ENCODE measurements around the gene HNRNPA0.
"Not testable (repeated sequence)": the region's sequence is repeated elsewhere in the genome, so short reads cannot be mapped to it uniquely, and the experiment has no call there.

Gene HNRNPA0

GRCh38 chr5:137791799-137792198 is 37.6 kb upstream of the HNRNPA0 start:
- no peak overlapping the region for H3K4me3 ChIP-seq (ENCODE audit: control insufficient read depth, low read depth, low read length)
- DNase-seq (ENCODE audit: low read depth): no peak
- TF ChIP-seq, protein P1, sequence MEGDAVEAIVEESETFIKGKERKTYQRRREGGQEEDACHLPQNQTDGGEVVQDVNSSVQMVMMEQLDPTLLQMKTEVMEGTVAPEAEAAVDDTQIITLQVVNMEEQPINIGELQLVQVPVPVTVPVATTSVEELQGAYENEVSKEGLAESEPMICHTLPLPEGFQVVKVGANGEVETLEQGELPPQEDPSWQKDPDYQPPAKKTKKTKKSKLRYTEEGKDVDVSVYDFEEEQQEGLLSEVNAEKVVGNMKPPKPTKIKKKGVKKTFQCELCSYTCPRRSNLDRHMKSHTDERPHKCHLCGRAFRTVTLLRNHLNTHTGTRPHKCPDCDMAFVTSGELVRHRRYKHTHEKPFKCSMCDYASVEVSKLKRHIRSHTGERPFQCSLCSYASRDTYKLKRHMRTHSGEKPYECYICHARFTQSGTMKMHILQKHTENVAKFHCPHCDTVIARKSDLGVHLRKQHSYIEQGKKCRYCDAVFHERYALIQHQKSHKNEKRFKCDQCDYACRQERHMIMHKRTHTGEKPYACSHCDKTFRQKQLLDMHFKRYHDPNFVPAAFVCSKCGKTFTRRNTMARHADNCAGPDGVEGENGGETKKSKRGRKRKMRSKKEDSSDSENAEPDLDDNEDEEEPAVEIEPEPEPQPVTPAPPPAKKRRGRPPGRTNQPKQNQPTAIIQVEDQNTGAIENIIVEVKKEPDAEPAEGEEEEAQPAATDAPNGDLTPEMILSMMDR (conservative IDR thresholded peaks at IDR 0.05; ENCODE audit: control insufficient read depth, insufficient read depth, low read depth, low read length): no peak

- TF ChIP-seq, protein P1 (conservative IDR thresholded peaks at IDR 0.05; ENCODE audit: control insufficient read depth, insufficient read depth, low read depth, low read length): no peak
- H3K4me3 ChIP-seq (ENCODE audit: control insufficient read depth, low read depth, low read length): no peak overlapping the region
- DNase-seq (ENCODE audit: low read depth): peak; percentile 2
Measured at GRCh38 chr5:137791387-137791786, 37.2 kb upstream of the HNRNPA0 start.

DNA sequence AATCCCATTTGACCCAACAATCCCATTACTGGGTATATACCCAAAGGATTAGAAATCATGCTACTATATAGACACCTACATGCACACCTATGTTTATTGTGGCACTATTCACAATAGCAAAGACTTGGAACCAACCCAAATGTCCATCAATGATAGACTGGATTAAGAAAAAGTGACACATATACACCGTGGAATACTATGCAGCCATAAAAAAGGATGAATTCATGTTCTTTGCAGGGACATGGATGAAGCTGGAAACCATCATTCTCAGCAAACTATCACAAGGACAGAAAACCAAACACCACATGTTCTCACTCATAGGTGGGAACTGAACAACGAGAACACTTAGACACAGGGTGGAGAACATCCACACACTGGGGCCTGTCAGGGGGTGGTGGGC is 34.4 kb upstream of the HNRNPA0 start:
- DNase-seq (ENCODE audit: low read depth); H3K4me3 ChIP-seq (ENCODE audit: control insufficient read depth, low read depth, low read length): not testable (repeated sequence)

DNA sequence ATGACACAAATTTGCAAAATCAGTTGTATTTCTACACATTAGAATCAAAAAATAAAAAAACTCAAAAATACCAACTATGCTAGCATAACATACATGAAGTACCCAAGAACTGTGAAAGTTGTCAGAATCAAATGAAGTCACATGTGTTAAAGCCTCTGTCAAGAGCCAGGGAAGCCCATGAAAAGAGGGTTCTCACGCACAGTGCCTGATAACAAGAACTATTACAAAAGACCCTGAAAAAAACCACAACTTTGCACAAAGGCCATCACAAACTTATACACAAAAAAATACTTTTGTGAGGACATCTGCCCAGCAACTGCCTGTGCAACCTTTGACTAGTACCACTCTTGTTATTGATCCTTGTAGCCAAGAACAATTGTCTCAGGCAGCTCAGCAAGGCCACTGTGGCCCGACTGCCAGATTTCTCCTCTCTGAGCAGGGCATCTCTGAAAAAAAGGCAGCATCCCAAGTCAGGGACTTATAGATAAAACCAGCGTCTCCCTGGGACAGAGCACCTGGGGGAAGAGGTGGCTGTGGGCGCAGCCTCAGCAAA is 28.9 kb upstream of the HNRNPA0 start:
- TF ChIP-seq, protein P1 (conservative IDR thresholded peaks at IDR 0.05; ENCODE audit: control insufficient read depth, insufficient read depth, low read depth, low read length): no peak
- DNase-seq (ENCODE audit: low read depth): no peak
- H3K4me3 ChIP-seq (ENCODE audit: control insufficient read depth, low read depth, low read length): no peak overlapping the region

- TF ChIP-seq, protein P1 (conservative IDR thresholded peaks at IDR 0.05; ENCODE audit: control insufficient read depth, insufficient read depth, low read depth, low read length): no peak
- H3K4me3 ChIP-seq (ENCODE audit: control insufficient read depth, low read depth, low read length): no peak overlapping the region
- no peak for DNase-seq (ENCODE audit: low read depth)
Measured at GRCh38 chr5:137782055-137782454, 27.9 kb upstream of the HNRNPA0 start.

- peak; percentile 60 for DNase-seq (ENCODE audit: low read depth)
- TF ChIP-seq, protein P1 (conservative IDR thresholded peaks at IDR 0.05; ENCODE audit: control insufficient read depth, insufficient read depth, low read depth, low read length): peak; percentile 72
- no peak overlapping the region for H3K4me3 ChIP-seq (ENCODE audit: control insufficient read depth, low read depth, low read length)
Measured at GRCh38 chr5:137778772-137779564, 24.8 kb upstream of the HNRNPA0 start.

GRCh38 chr5:137767937-137768336 is 13.8 kb upstream of the HNRNPA0 start:
- not testable (repeated sequence) for DNase-seq (ENCODE audit: low read depth)

More at GRCh38 chr5:137767937-137768336, 13.8 kb upstream of the HNRNPA0 start:
- H3K4me3 ChIP-seq (ENCODE audit: control insufficient read depth, low read depth, low read length): not testable (repeated sequence)
